ENCODE measurements around the gene DDX20. TPM values are rescaled to one million over a fixed set of nuclear protein-coding genes. Genes with fewer than 3 reads are reported as not detected.

DDX20 gene
- total RNA-seq, 4 donors from 2014 or later, result 11.9 to 21.5 (median 16.2) TPM

DNA sequence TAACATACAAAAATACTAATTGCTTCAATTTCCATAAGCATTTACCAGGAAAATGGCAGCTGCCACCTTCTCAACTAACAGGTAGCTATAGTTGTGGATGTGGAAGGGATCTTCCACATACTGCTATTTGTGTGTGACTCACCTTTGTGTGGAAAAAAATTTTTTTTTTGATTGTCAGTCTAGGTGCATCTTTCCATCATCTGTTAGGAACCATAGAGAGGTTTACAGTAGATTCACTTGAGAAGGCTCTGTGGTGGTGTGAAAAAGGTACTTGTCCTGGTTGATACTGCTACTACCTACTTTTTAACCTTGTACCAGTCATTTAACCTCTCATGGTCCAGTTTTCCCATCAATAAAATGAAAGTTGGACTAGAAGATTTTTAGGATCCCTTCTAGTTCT lies 12.9 kb downstream of the DDX20 start:
- no peak for DNase-seq (ENCODE audit: low spot score in 2 of 2)
- no peak overlapping the region for H3K4me3 ChIP-seq (ENCODE audit: low read depth, poor library complexity, severe bottlenecking)
- intact Hi-C loops (cut with DNase I; ENCODE audit: low total_unique reads), result loop anchor here (10.0 kb wide), 2 partner anchors 54 to 1534 kb away; no protein-coding TSS in a partner anchor
- TF ChIP-seq CTCF (IDR thresholded peaks at IDR 0.05) (no peak), POLR2A (IDR thresholded peaks at IDR 0.05) (no peak)

GRCh38 chr1:111769517-111770146 lies 13.9 kb downstream of the DDX20 start:
- TF ChIP-seq POLR2A (IDR thresholded peaks at IDR 0.05) (no peak), CTCF (IDR thresholded peaks at IDR 0.05) (peak in 1 of 3 donors; percentile 60)
- DNase-seq (ENCODE audit: low spot score in 2 of 2), result no peak
- 31 to 35% methylated on average over 6 of the region's 6 CpGs for WGBS, 2 donors
- H3K4me3 ChIP-seq (ENCODE audit: low read depth, poor library complexity, severe bottlenecking), result no peak overlapping the region
- intact Hi-C loops (cut with DNase I; ENCODE audit: low total_unique reads), result loop anchor here (5.0 to 10.0 kb wide), 3 partner anchors 55 to 1535 kb away; no protein-coding TSS in a partner anchor

DNA sequence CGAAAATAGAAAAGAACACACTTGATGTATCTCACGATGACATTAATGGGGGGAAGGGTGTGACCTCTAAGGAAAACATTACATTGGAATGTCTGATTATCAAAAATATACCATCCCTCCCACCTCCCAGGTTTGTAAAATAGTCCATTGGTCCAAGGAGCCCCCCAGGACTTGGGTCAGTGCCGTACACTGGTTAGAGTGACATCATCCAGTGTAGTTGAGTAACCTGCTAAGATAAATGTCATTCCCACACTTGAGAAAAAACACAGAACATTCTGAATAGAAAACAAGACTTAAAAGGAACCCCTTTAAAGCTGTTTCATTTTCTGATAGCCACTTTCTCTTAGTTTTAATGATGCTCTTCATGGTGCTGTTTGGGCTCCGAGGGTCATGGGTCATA lies 15.2 kb downstream of the DDX20 start:
- DNase-seq (ENCODE audit: low spot score in 2 of 2), result no peak
- H3K4me3 ChIP-seq (ENCODE audit: low read depth, poor library complexity, severe bottlenecking), result no peak overlapping the region
- TF ChIP-seq CTCF (IDR thresholded peaks at IDR 0.05), result no peak
- TF ChIP-seq POLR2A (IDR thresholded peaks at IDR 0.05), result no peak
- 87 to 92% methylated on average over 4 of the region's 4 CpGs for WGBS, 2 donors
- intact Hi-C loops (cut with DNase I; ENCODE audit: low total_unique reads), result loop anchor here (5.0 kb wide), 1 partner anchor 264 kb away; no protein-coding TSS in a partner anchor

GRCh38 chr1:111775966-111776365 lies 20.3 kb downstream of the DDX20 start:
- TF ChIP-seq POLR2A (IDR thresholded peaks at IDR 0.05), result no peak
- TF ChIP-seq CTCF (IDR thresholded peaks at IDR 0.05), result no peak
- intact Hi-C loops (cut with DNase I; ENCODE audit: low total_unique reads), result no loop called here
- no peak for DNase-seq (ENCODE audit: low spot score in 2 of 2)
- WGBS, 2 donors, result 76 to 78% methylated on average over 9 of the region's 9 CpGs
- H3K4me3 ChIP-seq (ENCODE audit: low read depth, poor library complexity, severe bottlenecking), result no peak overlapping the region

GRCh38 chr1:111776391-111776790 lies 20.7 kb downstream of the DDX20 start:
- 81 to 84% methylated on average over 2 of the region's 2 CpGs for WGBS, 2 donors
- TF ChIP-seq CTCF (IDR thresholded peaks at IDR 0.05), result no peak
- no peak for TF ChIP-seq POLR2A (IDR thresholded peaks at IDR 0.05)
- no peak overlapping the region for H3K4me3 ChIP-seq (ENCODE audit: low read depth, poor library complexity, severe bottlenecking)
- intact Hi-C loops (cut with DNase I; ENCODE audit: low total_unique reads), result no loop called here
- no peak for DNase-seq (ENCODE audit: low spot score in 2 of 2)

- intact Hi-C loops (cut with DNase I; ENCODE audit: low total_unique reads), result no loop called here
- no peak for DNase-seq (ENCODE audit: low spot score in 2 of 2)
Measured at GRCh38 chr1:111776861-111777260, 21.2 kb downstream of the DDX20 start.

More at GRCh38 chr1:111776861-111777260, 21.2 kb downstream of the DDX20 start:
- 90 to 95% methylated on average over 8 of the region's 8 CpGs for WGBS, 2 donors
- TF ChIP-seq POLR2A (IDR thresholded peaks at IDR 0.05), result no peak
- no peak for TF ChIP-seq CTCF (IDR thresholded peaks at IDR 0.05)
- no peak overlapping the region for H3K4me3 ChIP-seq (ENCODE audit: low read depth, poor library complexity, severe bottlenecking)
